GM19238 (cell line): ENCODE measurements around the gene DNAJB4.
"Not testable (repeated sequence)": the region's sequence is repeated elsewhere in the genome, so short reads cannot be mapped to it uniquely, and the experiment has no call there.

Experiments used
- DNase-seq: peaks from one replicate; pipeline ENCODE4 v3.0.0; 2011; ENCODE audit warnings: low spot score; ENCODE audit not compliant: insufficient read length

Gene DNAJB4

DNA sequence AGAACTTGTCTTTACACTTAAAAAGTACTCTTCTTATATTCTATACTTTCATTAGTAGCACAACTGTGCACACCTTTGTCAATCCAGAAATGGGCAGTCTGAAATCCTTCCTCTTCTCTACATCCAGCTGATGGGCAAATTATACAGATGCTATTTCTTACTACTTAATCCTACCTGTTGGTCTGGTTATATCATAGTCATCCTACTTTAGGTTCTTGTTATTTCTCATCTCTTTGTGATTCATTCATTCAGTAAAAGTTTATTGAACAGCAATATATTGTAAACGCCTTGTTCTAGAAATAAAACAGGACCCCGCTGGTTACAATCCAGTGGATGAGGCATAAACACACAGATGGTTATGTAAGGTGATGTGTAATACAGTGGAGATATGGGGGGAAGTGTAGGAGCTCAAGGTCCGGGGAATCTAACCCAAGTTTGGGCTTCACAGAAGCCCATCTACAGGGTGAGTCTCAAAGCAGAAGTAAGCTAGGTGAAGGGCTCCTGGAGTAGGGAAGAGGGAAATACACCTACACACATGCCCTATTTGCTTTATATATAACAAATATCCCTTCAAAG is 14.0 kb upstream of the DNAJB4 start:
- no peak for DNase-seq

DNA sequence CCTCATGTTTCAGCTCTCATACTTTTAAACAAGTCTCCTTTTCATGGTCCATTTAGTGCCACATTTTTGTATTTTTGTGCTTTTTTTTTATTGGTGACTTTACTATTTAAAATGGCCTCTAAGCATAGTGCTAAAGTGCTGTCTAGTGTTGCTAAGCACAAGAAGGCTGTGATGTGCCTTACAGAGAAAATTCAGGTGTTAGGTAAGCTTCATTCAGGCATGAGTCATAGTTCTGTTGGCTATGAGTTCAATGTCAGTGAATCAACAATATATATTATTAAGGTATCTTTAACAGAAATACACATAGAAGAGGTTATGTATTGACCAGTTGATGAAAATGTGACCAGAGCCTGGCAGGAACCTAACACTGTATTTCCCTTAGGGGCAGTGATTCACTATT is 13.1 kb upstream of the DNAJB4 start:
- DNase-seq, result no peak

DNA sequence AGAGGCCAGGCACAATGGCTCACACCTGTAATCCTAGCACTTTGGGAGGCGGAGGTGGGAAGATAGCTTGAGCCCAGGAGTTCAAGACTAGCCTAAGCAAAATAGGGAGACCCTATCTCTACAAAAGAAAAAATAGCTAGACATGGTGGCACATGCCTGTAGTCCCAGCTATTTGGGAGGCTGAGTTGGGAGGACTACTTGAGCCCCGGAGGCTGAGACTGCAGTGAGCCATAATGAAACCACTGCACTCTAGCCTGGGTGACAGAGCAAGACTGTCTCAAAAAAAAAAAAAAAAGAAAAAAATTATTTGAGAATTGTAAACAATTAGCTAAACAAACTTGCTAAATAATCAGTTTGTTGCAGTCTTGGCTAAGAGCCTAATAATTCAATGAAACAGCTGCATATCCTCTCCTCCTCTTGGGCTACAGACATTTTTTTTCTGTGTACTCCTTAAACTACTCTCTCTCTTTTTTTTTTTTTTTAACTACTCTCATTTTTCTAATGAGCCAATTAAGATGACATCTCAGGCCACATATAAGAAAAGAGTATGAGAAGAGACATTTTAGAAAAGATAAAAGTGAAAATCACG is 10.5 kb upstream of the DNAJB4 start:
- no peak for DNase-seq

DNA sequence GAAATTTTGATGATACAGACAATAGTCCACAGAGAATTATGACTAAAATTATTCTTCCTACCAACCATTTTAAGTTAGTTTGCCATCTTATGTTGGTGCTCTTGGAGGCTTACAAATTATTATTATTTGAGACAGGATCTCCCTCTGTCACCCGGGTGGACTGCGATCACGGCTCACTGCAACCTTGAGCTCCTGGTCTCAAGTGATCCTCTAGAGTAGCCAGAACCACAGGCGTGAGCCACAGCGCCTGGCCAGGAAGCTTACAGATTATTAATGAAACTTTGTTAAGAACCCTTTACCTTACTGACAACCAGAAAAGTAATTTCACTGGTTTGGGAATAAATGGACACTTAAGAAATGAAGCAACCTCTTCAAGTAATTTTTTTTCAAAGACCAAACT is 8.0 kb upstream of the DNAJB4 start:
- no peak for DNase-seq

DNA sequence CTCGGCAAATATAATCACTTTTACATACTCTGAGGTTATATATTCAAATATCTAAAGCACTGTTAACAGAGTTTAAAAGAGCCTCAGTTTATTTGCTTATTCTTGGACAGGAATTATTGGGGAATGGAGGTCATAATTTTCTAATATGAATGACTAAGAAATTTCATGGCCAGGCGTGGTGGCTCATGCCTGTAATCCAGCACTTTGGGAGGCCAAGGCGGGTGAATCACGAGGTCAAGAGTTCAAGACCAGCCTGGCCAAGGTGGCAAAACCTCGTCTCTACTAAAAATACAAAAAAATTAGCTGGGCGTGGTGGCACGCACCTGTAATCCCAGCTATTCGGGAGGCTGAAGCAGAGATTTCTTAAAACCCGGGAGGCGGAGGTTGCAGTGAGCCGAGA is 4.2 kb upstream of the DNAJB4 start:
- DNase-seq, result not testable (repeated sequence)

DNA sequence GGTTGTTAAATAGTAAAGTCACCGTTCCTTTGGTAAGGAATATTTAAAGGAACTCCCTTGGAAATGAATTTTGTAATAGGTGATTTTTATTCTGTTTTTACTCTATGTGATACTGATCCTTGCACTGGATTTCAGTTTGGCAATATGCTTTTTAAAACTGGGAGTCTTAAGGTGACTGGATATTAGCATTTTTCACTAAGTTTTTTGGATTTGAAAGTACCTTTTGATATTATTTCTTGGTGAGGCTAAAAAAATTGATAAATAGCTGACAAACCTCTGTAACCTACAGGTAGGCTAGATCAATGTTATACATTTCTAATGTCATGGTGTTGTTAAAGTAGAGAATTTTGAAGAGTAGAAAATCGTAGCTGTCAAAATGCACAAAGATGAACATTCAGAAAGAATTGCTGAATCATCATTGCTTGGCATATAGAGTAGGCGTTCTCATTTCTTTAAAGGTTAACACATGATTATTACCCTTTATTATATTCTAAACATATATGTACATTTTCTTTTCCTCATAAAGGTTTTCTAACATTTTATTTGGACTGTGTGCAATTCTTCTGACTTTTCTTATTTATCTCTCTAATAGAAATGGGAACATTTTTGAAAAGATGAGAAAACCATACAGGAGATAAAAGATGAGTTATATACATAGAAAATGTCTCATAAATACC is 1.5 kb upstream of the DNAJB4 start:
- no peak for DNase-seq

DNA sequence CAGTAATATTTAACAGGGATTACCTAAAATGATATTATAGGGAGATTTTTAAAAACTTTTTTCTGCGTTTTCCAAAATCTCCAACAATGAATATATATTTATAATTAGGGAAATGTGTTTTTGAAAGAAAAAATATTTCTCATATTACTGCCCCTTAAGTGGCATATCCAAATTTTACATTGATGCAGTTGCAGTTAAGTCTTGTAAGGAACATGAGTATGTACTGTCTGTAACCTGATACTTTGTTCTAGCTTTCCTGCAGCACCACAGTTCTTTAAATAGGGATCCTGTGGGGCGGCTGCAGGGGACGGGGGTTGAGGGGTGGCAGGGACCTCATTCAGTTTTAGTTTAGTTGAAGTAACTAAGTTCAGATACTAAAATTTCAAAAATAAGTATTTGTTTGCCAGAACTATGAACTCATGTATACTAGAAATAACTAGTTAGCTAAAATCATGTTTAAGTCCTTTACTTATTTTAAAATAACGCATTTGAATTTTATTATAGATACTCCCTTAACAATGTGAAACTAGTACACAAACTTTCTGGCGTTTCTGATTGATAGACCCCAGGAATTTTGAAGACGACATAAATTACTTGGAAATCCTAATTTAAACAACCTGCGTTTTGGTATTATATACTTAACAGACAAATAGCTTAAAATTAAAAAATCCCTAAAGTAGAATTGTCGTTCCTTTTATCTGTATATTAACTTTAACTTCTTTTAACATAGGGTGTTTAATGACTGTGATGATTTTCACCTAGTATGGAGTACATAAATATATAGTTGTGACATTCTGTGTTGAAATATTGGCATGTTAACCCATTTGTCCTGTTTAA is 639 bp upstream of the DNAJB4 start:
- DNase-seq, result peak; percentile 13

DNA sequence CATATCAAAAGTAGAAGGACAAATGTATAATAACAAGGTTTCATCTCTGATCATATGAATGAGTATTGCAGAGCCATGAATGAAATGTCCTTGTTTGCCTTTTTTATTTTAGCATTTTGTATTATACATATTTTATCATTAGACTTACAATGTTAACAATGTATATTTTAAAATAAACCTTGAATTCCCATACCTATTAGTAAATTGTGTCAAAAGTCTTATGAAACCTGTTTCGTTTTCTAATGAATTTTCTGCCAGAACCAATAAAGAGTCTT is 646 bp downstream of the DNAJB4 start:
- DNase-seq, result no peak

DNA sequence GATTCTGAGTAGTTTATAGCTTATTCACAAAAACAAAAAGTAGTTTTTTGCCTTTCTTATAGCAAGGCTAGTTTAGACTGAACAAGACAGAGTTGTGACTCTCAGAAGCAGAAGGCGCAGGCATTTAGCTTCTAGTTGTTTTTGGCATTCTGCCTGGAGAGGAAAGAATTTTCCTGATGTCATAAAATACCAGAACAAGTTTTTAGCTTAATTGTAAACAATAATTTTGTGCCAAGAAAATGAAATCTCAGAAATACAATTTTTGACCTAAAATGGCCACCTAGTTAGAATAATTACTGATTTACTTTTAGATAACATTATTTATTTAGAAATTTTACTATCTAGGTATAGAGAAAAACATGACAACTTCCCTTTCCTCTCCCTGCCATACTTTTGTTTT is 1.0 kb downstream of the DNAJB4 start:
- no peak for DNase-seq

DNA sequence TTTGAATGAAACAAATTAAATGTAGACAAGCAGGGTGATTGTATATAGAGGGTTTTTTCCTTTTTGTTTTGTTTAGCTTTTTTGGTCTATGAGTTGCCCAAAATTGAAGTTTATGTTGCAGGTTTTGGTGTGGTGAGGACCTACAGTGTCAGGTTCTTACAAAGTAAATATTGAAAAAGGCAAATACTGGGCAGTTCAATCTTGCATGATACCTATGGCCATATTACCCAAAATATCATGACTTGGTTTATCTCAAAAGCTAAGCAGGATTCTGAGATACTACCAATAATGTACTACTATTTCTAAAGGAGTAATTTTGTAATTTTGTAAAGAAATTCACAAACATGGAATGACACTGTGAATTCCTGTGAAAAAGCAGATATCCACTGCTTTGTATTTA is 1.8 kb downstream of the DNAJB4 start:
- no peak for DNase-seq

DNA sequence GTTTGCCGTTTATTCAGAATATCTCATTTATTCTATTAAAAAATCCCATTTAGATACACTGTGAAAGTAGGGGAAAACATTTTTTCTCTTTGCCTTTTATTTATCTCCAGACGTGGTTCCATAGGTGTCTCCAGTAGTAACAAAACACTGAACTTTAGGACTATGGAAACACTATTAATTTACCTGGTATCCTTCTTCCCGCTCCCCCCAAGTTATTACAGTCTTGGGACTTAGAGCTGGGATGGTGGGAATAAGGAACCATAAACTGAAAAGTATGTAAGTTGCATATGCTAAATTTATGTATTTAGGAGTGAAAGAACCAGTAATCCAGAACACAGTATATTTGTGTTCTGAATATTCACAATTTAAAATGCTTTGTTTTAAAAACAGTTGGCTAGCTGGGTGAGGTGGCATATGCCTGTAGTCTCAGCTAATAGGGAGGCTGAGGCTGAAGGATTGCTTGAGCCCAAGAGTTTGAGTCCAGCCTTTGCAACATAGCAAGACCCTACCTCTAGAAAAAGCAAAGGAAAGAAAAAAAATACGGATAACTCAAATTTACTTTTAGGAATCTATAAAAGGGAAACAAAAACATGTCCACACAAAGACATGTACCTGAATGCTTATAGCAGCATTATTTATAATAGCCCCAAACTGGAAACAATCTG is 3.1 kb downstream of the DNAJB4 start:
- DNase-seq, result no peak

DNA sequence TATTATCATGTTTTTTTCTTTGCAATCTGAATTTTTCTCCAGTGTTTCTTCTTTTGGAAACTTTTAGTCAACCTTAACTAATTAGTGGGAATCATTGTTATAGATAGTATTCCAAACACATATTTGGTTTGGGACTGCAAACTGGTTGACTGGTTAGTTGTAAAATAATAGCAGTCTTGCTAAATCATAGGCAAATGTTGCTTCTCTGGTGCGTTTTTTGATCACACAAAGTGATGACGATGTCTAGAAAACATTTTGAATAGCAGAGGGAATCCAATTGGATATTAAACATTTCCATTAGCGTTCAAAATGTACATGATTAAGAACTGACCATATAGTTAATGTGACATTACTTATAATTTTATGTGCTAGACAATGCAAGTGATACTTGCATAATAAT is 4.5 kb downstream of the DNAJB4 start:
- DNase-seq, result no peak

DNA sequence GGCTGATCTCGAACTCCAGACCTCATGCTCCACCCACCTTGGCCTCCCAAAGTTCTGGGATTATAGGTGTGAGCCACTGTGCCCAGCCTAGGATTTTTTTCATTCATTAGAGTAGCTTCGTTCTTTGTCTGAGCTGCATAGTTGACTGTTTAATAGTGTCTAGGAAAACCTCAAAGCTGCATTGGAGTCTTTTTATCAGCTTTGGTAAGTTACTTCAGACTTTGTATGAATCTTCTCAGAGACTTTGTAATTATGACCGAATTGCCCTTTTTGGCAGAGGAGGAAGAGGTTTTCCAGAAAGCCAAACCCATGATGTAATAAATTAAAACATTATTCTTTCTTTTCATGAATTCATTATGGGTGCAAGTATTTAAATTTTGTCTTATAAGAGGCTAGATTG is 5.1 kb downstream of the DNAJB4 start:
- no peak for DNase-seq

DNA sequence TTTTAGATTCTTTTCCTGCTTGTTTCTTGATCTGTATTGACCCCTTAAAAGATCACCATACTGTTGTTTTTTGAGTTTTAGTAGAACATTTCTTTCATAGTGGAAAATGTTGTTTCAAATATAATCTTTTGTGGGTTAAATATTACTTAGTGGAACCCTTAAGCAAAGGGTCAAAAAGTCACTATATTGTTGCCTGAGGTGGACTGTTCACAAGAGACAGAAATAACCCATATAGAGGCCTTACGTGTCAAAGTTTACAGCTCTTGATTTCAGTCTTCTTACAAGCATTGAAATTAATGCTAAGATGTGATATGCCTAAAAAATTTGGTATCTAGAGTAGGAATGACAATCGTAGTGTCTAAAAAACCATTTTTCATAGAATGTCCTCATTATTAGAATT is 6.3 kb downstream of the DNAJB4 start:
- no peak for DNase-seq

DNA sequence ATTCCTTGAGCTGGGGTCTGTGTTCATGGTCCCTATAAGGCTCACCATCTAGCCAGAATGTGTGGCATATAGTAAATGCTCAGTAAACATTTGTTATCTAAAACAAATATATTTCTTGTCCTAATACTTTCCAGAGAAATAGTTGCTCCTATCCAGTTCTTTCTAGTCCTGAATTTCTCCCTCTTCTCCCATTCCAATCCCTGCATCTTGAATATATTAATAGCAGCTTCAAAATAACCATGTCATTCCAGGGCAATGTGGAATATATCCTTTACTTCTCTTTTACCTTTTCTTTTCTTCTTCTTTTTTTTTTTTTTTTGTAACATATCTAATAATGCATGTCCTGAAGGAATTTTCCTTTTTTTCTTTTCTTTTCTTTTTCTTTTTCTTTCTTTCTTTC is 10.4 kb downstream of the DNAJB4 start:
- DNase-seq, result no peak

DNA sequence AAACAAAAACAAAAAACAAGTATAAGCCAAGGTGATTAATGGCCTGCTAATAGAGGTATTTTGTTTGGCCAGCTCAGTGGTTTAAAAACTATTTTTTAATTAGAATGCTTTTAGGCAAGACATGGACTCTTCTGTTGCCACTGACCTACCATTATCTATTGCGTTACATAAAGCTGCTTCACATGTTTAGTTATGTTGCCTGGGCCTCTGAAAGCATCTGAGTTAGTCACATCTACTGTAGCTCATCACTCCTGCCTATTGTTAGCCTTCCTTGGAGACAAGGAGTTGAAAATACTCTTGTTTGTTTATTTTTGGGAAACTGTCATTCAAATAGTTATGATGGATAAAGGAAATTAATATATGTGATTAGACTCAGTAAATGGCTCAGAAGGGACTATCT is 14.3 kb downstream of the DNAJB4 start:
- no peak for DNase-seq

DNA sequence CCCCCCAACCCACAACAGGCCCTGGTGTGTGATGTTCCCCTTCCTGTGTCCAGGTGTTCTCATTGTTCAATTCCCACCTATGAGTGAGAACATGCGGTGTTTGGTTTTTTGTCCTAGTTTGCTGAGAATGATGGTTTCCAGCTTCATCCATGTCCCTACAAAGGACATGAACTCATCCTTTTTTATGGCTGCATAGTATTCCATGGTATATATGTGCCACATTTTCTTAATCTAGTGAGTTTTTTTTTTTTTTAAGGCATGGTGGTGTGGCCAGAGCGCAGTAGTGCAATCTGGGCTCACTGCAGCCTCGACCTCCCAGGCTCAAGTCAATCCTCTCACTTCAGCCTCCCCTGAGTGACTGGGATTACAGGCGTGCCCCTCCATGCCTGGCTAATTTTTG is 16.4 kb downstream of the DNAJB4 start:
- not testable (repeated sequence) for DNase-seq

DNA sequence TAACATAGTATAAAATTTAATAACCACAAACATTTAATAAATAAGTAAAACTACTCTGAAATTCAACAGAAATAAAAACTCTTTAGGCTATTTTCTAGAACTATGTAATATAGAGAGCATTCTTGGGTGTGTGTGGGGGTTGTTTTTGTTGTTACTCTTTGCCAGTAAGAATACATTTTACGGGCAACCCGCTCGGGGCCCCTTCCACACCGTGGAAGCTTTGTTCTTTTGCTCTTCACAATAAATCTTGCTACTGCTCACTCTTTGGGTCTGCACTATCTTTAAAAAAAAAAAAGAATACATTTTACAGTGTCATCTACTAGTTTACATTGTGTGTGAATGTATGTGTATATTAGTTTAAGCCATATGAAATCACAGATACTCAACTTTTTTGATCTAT is 25.1 kb downstream of the DNAJB4 start:
- no peak for DNase-seq

DNA sequence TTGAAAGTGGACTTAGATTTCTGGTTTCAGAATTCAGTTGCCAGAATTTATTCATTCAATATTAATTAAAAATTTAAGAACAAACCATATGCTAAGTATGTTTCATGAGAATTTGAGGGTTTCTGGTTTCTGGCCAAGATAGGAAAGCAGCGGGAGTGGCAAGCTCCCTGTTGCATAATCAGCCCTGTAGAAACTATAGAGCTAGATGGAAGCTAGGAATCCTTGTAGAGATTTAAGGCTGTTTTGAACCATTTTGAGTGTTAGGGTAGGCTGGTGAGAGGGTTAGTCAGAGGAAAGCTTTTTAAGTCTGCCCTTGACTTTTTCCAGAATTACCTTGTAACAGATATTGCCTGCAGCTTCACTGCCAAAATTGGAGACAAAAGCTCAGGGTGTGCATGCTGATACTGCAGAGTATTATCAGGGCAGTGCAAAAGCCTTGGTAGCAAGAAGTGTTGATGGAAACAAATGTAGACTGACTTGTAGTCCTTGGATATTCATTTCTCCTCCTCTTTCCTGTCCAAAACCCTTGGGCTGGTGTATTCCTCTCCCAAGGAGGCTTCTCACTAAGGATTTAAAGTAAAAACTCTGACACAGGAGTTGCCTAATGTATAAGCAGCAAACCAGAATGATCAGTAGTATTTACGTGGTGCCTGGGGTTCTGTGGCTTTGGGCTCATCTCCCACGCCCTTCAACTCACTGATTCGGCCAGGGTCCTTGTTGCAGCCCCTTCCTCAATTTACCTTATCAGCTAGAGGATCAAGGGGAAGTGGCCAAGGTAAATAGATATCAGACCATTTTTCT is 28.5 kb downstream of the DNAJB4 start:
- DNase-seq, result no peak

DNA sequence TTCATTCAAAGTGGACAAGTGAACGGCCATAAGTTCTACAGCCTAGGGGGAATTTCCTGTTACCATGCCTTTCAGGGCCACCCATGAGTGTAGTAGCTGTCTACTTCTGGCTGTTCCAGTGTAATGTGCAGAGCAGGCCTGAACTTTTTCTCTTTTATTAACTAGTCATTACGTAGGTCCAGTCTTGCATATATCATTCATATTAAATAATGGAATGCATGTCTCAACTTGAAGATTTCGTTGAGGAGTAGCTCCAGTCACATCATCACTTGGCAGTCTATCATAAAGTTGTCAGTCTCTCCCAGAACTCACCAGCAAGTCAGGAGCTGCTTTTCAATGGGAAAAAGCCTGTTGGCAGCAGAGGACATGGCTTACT is 29.0 kb downstream of the DNAJB4 start:
- no peak for DNase-seq

DNA sequence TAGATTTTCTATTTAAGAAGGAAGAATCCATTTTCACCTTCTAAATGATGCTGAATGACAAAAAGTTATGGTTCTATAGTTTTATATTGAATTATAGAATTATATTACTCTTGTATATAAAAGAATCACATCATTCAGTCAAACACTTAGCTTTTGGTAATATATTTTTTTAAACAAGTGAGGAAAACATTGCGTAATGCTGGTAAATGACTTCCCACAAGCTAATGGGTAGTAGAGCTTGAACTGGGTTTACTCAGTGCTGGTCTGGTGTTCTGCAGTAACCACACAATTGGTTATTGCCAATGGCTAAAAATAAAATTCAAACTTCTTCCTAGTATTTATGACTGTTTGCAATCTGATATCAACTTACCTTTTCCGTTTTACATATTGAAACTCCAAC is 30.4 kb downstream of the DNAJB4 start:
- DNase-seq, result no peak
